ENCODE measurements around the gene GLS. TPM values are rescaled to one million over a fixed set of nuclear protein-coding genes. Genes with fewer than 3 reads are reported as not detected.
"Not testable (repeated sequence)": the region's sequence is repeated elsewhere in the genome, so short reads cannot be mapped to it uniquely, and the experiment has no call there.

GLS gene
- total RNA-seq, 2 experiments from 2014 or later: 213 to 223 TPM

DNA sequence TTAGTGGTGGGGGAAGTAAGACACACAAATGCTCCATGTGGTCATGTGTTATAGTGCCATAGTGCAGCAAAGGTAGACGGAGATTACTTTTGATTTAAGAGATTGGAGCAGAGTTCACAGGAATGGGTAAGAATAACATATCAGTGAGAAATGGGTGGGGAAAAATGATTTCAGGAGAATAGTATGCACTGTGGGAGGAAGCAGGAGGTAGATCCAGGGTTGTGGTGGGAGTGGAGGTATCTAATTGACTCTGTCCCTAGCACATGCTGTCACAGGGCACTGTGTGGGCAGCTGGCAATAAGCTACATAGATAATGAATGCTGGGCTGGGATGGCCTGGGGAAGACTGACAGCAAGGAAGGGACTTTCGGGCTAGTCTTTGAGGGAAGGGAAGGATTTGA is 68.0 kb downstream of the GLS start:
- ChIA-PET POLR2A (no interaction called here), CTCF (interaction anchor here (0.6 to 1.2 kb wide), 2 partner anchors 11 to 166 kb away, joined by 3 read pairs; no protein-coding TSS in a partner anchor)

DNA sequence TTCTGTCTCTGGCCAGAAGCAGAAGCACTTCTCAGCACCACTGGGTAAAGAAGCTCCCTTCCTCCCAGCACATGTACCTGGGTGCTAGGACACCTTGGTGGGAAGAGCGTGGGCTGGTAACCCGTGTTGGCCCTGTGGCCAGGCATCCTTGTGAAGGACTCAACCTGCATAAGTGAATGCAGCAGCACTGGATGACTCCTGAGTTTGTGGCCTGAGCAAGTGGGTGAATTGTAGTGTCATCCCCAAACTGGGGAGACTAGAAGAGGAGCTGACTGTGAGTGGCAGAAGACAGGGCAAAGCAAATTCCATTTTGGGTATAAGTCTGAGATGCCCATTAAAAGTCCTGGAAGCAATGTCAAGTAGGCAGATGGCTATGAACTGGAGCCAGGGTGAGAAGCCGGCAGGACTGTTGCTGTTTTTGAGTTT is 70.0 kb downstream of the GLS start:
- POLR2A ChIA-PET: no interaction called here
- CTCF ChIA-PET: interaction anchor here (0.8 kb wide), 1 partner anchor 39 kb away, joined by 3 read pairs; no protein-coding TSS in a partner anchor

DNA sequence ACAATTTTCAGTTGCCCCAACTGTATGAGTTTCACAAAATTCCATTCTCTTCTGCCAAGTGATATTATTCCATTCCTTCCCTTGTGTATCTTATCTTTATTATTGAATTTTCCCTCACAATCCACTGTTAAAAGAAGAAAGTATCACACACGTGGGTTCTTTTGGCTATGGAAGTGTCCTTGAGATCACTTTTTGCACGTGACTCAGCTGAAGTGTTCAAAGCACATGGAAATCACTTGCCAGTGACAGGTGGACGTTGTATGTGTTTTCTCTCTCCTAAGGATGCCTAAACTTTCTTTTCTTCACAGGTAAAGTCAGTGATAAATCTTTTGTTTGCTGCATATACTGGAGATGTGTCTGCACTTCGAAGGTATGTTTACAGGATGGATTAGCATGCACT is 72.6 kb downstream of the GLS start:
- CTCF ChIA-PET: no interaction called here
- POLR2A ChIA-PET: no interaction called here

DNA sequence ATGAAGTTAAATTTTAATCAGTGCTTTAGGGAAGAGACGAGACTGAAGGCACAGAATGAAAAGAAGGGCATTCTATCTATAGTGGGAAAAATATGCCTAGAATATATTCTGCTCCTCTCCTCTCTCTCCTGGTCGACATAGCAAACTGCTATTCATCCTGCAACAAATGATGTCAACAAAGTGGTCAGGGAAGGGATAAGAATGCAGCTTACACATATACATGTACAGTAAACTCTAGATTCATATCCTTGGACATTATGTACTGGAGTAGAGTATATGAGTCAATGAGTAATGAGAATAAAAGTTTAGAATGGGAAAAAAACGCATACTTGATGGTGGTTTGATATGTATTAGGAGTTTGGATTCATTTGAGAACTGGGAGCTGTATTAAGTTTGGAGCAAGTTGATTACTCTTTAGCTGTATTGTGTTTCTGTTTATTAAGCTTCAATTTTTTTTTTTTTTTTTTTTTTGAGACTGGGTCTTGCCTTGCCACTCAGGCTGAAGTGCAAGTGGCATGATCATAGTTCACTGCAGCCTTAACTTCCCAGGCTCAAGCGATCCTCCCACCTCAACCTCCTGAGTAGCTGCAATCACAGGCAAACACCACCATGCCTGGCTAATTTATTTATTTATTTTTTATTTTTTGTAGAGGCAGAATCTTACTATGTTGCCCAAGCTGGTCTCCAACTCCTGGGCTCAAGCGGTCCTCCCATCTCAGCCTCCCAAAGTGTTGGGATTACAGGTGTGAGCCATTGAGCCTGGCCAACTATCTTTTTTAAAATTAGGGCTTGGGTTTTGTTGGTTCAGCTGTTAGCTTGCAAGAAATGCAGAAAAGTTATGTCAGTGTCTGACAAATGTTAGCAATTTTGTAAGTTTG is 79.5 kb downstream of the GLS start:
- CTCF ChIA-PET: interaction anchor here (0.7 to 1.5 kb wide), 2 partner anchors 12 to 110 kb away, joined by 3 read pairs; no protein-coding TSS in a partner anchor
- POLR2A ChIA-PET: interaction anchor here (0.6 to 0.7 kb wide), 2 partner anchors 40 to 263 kb away, joined by 3 to 6 read pairs; no protein-coding TSS in a partner anchor

DNA sequence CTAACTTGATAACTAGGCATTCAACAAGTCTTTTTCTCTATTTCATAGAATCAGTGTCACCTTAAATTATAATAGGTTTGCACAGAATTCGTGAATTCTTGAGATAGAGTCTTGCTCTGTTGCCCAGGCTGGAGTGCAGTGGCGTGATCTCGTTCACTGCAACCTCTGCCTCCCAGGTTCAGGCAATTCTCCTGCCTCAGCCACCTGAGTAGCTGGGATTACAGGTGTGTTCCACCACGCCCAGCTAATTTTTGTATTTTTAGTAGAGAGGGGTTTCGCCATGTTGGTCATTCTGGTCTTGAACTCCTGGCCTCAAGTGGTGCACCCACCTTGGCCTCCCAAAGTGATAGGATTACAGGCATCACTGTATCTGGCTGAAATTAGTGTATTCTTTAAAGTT is 80.5 kb downstream of the GLS start:
- POLR2A ChIA-PET, CTCF ChIA-PET: not testable (repeated sequence)

DNA sequence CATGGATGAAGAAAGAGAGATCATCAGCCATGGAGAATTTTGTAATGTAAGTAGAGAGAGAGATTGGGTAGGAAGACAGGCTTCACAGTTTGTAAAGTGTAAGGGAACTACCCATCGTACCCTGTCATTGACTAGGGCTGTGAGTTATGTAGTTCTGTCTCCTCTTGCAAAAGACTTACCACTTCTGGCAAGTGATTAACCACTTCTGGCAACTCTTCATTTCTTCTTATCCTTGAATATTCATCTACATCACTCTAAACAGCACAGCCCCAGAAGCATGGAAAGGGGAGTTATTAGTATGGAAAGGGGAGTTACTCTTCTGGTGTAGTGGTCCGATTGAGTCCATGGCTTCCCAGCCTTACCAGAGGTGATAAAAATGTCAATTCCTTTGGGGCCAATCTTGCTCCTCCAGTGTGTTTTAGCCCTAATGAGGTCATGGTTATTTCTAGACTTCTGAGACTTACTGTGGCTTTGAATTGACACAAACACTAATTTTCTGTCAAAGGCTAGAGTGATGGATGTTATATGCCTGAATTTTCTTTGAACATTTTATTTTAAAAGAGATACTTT is 81.4 kb downstream of the GLS start:
- CTCF ChIA-PET: no interaction called here
- POLR2A ChIA-PET: no interaction called here

DNA sequence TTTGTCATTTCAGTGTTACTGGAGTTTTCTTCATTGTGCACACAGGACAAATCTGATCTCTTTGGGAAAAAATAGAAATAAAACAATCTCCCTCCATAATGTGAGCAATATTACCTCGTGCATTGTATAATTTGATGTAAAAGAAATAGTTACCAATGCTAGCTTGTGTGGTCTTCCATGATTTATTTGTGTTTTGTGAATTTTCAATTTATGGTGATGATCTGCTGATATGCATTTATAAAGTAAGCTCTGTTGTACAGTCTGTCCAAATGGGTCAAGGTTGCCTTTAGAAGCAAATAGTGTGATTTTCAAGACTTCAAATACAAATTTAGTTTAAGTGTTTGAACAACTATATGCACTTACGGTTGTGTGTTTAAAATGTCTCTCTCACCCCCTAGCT is 82.5 kb downstream of the GLS start:
- ChIA-PET CTCF (no interaction called here), POLR2A (interaction anchor here (0.5 kb wide), 1 partner anchor 13 kb away, joined by 6 read pairs; no protein-coding TSS in a partner anchor)

DNA sequence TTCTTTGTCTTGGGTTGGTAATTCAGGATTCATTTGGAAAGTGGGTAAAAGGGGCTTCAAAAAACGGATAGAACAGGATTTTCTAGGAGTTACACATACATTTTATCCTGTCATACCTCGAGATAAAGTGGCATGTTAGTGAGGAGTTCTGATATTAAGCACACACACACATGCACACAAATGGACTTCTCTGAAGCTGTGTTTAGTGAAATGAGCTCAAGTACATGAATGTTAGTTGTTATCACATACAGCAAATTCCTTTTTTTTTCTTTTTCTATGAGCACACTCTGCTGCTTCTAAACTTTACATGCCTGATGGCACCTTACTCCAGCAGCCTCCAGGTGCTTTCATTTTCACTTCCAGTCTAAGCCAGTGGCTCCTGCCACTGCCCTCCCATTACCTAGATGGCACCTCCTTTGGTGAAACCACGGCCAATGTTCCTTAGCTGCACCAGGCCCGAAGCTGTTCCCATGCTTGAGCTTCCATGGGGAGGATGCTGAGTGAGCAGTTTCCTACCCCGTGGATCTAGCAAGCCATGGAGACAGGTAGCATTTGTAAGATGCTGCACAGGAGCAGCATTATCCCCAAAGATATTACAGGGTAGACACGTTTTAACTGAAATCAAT is 83.7 kb downstream of the GLS start:
- CTCF ChIA-PET: no interaction called here
- POLR2A ChIA-PET: no interaction called here

DNA sequence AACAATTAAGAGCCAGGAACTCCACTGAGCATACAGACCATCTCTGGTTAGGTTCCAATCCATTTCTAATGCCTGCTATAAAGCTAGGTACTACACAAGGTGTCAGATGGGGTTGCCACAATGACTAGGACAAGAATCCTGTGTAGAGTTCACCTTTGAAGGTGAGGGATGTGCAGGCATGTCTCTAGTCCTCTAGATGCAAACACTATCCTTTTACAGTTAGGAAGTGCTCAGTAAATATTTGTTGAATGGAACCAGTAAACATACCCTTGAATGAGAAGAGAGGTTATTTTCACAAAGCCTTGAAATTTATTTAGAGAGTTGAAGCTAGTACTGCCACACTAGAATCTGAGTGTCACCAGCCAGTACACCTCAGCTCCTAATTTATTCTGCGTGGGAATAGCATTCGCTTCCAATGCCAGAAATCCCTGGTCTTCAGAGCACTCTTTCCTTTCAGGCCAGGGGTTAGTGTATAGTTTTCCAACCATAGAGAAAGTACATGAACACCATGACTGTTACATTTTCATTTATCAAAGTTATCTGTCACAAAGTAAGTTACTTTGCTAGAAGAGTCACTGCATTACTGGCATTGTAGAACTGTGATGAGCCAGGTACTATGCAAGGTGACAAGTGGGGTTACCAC is 85.1 kb downstream of the GLS start:
- POLR2A ChIA-PET: no interaction called here
- CTCF ChIA-PET: no interaction called here

DNA sequence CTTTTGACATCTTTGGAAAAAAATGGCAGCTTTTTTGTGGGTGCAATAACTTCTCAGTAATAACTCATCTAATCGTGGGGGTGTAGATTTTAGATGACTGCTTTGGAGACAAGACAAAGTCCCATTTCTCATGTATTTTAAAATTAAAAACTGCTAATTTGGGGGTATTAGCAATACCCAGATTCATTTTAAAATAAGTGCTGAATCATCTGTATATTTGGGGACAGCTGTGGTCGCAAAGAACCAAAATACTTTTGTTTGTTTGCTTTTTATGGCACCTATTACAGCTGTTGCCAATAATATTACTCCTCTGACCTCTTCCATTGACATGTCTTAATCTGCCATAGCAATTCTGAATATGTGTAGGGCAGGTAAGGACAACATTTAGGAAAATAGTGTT is 87.9 kb downstream of the GLS start:
- ChIA-PET CTCF (interaction anchor here (0.5 to 1.1 kb wide), 2 partner anchors 32 to 624 kb away, joined by 3 read pairs; no protein-coding TSS in a partner anchor), POLR2A (no interaction called here)

DNA sequence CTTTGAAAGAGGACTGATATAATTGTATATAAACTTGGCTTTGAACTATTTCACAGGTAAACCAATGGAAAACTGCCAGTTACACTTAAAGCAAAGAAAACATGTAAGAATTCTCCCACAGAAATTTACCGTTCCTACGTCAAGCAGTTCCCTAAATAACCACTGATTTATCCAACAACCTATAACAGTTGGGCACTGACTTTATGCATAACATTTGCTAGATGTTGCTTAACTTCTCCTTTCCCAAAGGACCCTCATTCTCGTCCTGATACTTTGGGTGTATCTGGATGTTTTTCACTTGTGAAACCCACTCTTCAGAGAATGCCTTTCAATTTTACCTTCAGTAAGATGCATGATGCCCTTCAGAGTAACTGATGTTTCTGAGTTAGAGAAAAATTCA is 89.5 kb downstream of the GLS start:
- ChIA-PET CTCF (no interaction called here), POLR2A (no interaction called here)

DNA sequence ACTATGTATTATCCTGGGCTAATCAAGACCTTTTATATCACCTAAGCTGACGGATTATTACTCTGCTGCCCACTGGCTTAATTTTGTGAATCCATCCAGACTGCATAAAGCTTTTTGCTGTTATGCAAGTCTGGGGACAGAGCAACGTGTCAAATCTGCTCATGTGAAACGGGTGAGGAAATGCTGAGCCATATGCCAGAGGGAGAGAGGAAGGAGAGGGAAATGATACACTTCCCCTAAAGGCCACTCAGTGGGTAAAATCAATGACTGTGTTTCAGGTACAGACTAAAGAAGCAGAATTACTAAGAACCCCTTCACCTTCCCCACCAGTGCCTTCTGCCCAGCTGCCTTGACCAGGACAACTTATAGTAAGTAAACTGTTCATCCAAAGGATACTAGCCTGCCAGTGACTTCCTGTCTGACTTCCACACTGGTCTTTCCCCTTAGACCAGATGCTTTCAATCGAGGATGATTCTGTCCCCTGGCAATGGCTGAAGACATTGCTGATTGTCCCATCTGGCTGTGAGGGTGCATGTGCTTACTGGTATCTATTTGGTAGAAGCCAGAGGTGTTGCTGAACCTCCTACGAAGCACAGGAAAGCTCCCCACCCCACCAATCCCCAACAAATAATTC is 90.4 kb downstream of the GLS start:
- ChIA-PET CTCF (no interaction called here), POLR2A (no interaction called here)

DNA sequence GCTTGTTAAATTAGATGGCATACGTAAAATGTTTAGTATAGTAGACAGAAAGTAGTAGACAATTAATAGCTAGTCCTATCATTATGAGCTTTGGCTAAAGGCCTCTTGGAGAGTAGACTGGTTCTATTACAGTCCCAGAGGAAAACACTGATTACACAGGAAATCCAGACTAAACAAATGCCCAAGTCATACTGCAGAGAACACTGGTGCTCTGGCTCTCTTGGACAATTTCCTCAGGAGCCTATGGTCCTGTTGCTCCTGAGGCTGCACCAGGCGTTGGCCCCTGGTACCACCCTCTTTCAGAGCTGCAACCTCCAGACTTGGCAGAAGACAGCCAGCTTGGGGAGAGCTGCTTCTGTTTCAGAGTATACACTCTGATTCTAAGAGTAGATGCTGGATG is 91.6 kb downstream of the GLS start:
- CTCF ChIA-PET: no interaction called here
- POLR2A ChIA-PET: no interaction called here

DNA sequence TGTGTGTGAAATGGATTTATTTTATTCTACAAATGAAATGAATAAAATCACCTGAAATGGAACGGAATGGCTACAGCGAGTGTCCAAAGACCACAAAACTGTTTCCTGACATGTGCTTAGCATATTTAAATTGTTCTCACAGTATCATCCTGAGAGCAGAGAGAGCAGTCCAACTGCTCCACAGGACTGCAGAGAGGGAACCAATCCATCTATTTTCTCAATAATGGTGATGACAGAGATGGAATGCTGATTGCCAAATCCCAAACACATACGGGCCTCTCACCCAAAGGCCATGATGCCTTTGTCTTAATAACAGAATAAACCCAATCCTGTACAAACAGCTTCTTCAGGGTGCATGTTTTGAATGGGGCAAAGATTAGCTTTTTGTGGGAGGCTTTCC is 92.2 kb downstream of the GLS start:
- ChIA-PET CTCF (no interaction called here), POLR2A (no interaction called here)

DNA sequence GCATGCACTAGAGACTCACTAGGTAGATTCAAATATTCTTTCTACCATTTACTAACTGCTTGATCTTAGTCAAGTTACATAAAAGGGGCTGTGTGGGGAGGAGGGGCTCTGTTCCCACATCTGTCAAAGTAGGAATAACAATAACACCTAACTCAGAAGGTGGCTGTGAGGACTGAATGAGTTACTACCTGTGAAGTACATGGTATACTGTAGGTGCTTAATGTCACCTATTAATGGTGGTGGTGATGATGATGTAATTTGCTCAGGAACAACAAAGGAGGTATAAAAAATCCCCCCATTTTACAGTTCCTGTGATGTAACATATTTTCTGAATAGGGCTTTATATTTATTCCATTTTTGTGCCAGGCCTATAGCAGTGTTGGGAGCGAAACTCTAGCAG is 92.6 kb downstream of the GLS start:
- ChIA-PET CTCF (no interaction called here), POLR2A (no interaction called here)

DNA sequence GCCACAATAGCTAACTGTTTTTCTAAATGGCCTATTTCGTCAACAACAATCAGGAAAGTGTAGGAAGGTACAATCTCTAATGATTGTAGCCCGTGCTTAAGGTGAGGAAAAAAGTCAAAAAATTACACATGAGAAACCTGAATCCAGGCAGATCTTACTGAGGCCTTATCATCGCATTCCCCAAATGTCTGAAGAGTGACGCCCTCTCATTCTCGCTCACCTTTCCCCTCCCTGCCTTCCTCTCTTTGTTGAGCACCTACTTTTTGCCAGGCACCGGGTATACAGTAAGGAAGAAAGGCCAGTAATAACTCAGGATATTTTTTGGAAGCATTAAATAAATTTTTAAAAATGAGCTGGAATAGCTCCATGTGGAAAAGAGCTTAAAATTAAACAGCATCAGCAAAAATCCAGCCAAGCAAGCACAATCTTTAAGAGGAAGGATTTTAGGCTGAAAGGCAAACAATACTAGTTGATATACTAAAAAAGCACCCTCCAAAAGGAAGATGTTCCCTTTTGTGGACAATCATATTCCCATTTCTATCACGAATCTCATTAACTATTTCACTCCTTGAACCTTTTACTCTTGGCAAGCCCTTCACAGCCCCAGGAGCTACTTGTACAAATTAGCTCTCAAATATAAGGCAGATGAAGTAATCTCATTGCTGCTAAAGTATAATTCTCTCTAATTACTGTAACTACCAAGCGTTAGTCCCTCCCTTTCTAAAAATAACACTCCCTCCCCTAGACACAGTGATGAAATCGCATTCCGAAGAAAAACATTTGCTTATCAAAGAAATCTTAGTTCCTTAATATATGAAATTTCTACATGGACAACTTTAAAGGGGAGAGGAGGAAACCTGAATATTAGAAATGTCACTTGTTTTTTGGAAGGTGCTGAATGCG is 93.4 kb downstream of the GLS start:
- CTCF ChIA-PET: no interaction called here
- POLR2A ChIA-PET: no interaction called here

DNA sequence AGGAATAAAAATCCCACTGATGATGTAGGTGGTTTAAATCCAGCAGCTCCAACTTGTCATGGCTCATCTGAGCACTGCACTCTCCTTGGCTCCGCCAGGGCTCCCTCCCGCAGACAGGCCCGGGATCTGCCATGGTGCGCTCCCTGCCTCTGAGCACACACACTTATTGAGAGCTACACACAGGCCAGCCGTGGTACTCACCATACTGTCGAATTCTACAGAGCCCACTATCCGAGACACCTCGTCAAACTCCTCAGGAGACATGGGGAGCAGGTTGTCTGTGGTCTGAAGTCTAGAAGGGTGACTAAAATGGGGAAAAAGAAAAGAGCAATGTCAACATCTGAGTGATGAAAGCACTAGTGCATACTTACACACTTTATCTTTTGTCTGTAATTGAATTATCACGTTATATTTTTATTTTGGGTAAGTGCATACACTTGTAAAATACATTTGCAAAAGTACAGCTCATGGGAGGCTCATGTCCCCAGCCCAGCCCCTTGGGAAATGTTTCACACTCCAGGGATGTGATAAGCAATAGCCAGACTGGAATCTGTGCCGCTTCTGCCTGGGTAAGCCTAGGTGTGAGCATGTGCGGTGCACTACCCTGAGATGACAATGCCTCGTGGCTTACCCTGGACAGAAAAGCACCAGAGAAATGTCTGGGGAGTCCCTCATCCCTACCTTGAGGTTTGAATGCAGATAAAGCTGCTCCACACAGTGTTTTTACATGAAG is 94.2 kb downstream of the GLS start:
- CTCF ChIA-PET: no interaction called here
- POLR2A ChIA-PET: no interaction called here

DNA sequence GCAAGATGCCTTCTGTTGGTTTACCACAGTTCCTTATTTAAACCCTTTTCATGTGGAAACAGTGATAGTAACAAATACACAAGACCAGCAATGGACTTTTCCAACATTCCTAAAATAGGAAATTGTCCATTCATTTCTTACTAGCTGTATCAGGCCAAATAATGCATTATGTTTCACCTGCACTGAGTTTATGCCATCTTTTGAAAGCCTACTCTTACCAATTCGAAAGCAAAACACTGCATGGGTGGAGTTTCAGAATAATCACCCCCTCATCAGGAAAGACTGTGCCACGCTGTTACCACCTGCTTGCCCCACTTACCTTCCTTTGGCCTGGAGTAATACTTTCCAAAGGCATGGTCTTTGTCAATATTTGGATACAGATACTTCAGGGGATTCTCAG is 95.9 kb downstream of the GLS start:
- ChIA-PET POLR2A (no interaction called here), CTCF (no interaction called here)

DNA sequence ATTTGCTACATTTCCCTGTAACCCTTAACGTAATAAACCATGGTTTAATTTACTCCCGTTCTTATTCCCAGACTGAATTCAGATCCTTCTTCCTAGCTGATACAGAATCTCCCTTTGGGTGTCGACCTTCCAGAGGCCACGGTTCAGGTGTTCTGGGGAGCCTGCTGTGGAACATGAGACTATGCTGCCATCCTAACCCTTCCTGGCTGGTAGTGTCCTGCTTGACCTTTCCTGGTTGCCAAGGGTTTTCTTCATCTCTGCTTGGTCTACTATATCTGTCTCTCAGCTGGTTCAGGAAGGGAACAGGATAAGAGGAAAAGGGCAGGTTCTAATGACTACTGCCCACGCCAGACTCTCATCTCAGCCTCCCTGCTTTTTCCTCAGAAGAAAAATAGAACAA is 96.9 kb downstream of the GLS start:
- CTCF ChIA-PET: no interaction called here
- POLR2A ChIA-PET: no interaction called here
